B cell (primary cell): ENCODE results near the gene FOXM1. TPM values are rescaled to one million over a fixed set of nuclear protein-coding genes. Genes with fewer than 3 reads are reported as not detected.

Experiments used
- ATAC-seq: fragments of 200-7000 bp; cut with Tn5 transposase; one replicate; pipeline ENCODE4 v1.10.0; 2021; ENCODE audit warnings: low read depth, mild to moderate bottlenecking, moderate number of reproducible peaks, moderate library complexity
- CTCF ChIA-PET: fragments of 350-600 bp; sonication (Branson Sonifier 250); formaldehyde crosslinking; loops from one replicate; lab custom pipeline; 2021; ENCODE audit warnings: antibody characterized with exemption, inconsistent platforms; lab: Charles Lee
- POLR2A ChIA-PET: fragments of 350-600 bp; sonication (Branson Sonifier 250); formaldehyde crosslinking; loops from one replicate; lab custom pipeline; 2021; ENCODE audit warnings: antibody characterized with exemption; lab: Charles Lee
- DNase-seq: peaks from one replicate; pipeline ENCODE4 v3.0.0; 2013
- H2AFZ ChIP-seq: 2 replicates; pipeline ENCODE4 v1.6.1; 2012; ENCODE audit warnings: mild to moderate bottlenecking, low read depth, low read length; ENCODE audit not compliant: insufficient read depth, poor library complexity, severe bottlenecking
- H3K27ac ChIP-seq, 2 donors: 1 replicate in 1 of 2; 2 replicates in 1 of 2; pipeline ENCODE4 v1.5.1; 2012 to 2013; ENCODE audit warnings: low read length in 2 of 2, mild to moderate bottlenecking in 2 of 2, moderate library complexity in 1 of 2
- H3K27me3 ChIP-seq, 4 experiments: fragments of 200-600 bp in 1 of 4; sonication (generic) in 1 of 4; replicated peaks in 1 of 4; 1 replicate in 2 of 4; 2 replicates in 2 of 4; pipeline versions ENCODE4 v1.6.1 to v1.7.0; 2013 to 2016; ENCODE audit warnings: low read length in 3 of 4, mild to moderate bottlenecking in 2 of 4, mixed read lengths in 1 of 4, moderate library complexity in 1 of 4; ENCODE audit not compliant: insufficient read depth in 4 of 4, control insufficient read depth in 3 of 4; ENCODE audit errors: control extremely low read depth in 1 of 4
- H3K36me3 ChIP-seq, 2 experiments: replicated peaks in 1 of 2; 1 replicate in 1 of 2; 2 replicates in 1 of 2; pipeline versions ENCODE4 v1.6.1 to v1.7.1; 2013; ENCODE audit warnings: low read length in 1 of 2; ENCODE audit not compliant: insufficient read depth in 2 of 2, control insufficient read depth in 1 of 2; ENCODE audit errors: control extremely low read depth in 1 of 2, extremely low read depth in 1 of 2
- H3K4me1 ChIP-seq, 2 donors: fragments of 200-600 bp in 1 of 2; sonication (generic) in 1 of 2; 1 replicate in 1 of 2; 2 replicates in 1 of 2; pipeline versions ENCODE4 v1.5.1 to v1.6.1; 2013 to 2017; ENCODE audit warnings: low read length in 2 of 2; ENCODE audit not compliant: control insufficient read depth in 2 of 2, insufficient read depth in 2 of 2
- H3K4me2 ChIP-seq: replicated peaks from 2 replicates; pipeline ENCODE3; 2012; ENCODE audit warnings: mild to moderate bottlenecking, low read depth, low read length; ENCODE audit not compliant: poor library complexity, severe bottlenecking
- H3K4me3 ChIP-seq, 5 experiments: fragments of 200-600 bp in 1 of 5; sonication (generic) in 1 of 5; 1 replicate in 3 of 5; 2 replicates in 2 of 5; pipeline versions ENCODE4 v1.5.1 to v1.7.0; 2011 to 2016; ENCODE audit warnings: low read length in 4 of 5, mild to moderate bottlenecking in 4 of 5, low read depth in 2 of 5, control low read depth in 1 of 5, moderate library complexity in 1 of 5; ENCODE audit not compliant: insufficient read depth in 1 of 5; ENCODE audit errors: control extremely low read depth in 1 of 5, extremely low read depth in 1 of 5
- H3K79me2 ChIP-seq: fragments of 200-600 bp; sonication (generic); one replicate; pipeline ENCODE4 v1.6.0; 2016; ENCODE audit warnings: low read length; ENCODE audit not compliant: control insufficient read depth, insufficient read depth
- H3K9ac ChIP-seq: fragments of 200-600 bp; sonication (generic); 2 replicates; pipeline ENCODE4 v1.6.1; 2017; ENCODE audit warnings: mild to moderate bottlenecking, low read length, moderate library complexity
- H3K9me3 ChIP-seq, 3 donors: one replicate each; pipeline versions ENCODE4 v1.6.1 to v1.7.1; 2013; ENCODE audit warnings: low read length in 2 of 3; ENCODE audit not compliant: control insufficient read depth in 2 of 3, insufficient read depth in 1 of 3; ENCODE audit errors: control extremely low read depth in 1 of 3
- H4K20me1 ChIP-seq: 2 replicates; pipeline ENCODE4 v1.6.0; 2012; ENCODE audit warnings: mild to moderate bottlenecking, low read length; ENCODE audit not compliant: insufficient read depth, control insufficient read depth, poor library complexity, severe bottlenecking
- H3K27ac Mint-ChIP-seq: one replicate; pipeline ENCODE4 v1.8.0; 2021; ENCODE audit warnings: mixed read lengths
- H3K27me3 Mint-ChIP-seq: one replicate; pipeline ENCODE4 v1.8.0; 2021; ENCODE audit warnings: mixed read lengths
- H3K4me1 Mint-ChIP-seq: one replicate; pipeline ENCODE4 v1.8.0; 2021; ENCODE audit warnings: mixed read lengths
- H3K4me3 Mint-ChIP-seq: one replicate; pipeline ENCODE4 v1.8.0; 2021; ENCODE audit warnings: mixed read lengths
- H3K9me3 Mint-ChIP-seq: one replicate; pipeline ENCODE4 v1.8.0; 2022; ENCODE audit warnings: mixed read lengths; ENCODE audit not compliant: insufficient read depth
- CTCF ChIP-seq: fragments of 200-600 bp; IDR thresholded peaks from one replicate; pipeline ENCODE4 v1.8.0; 2022; ENCODE audit warnings: antibody characterized with exemption, mild to moderate bottlenecking
- EZH2 ChIP-seq: IDR thresholded peaks from 2 replicates; pipeline ENCODE4 v1.6.1; 2012; ENCODE audit warnings: borderline replicate concordance, low read depth, mild to moderate bottlenecking, moderate library complexity, low read length; ENCODE audit not compliant: insufficient read depth, poor library complexity, severe bottlenecking
- WGBS: methylation state at CpG from one replicate; pipeline ENCODE4 v1.1.5; 2013; ENCODE audit warnings: missing lambda C conversion rate; ENCODE audit not compliant: insufficient coverage; 5-methylcytosine and 5-hydroxymethylcytosine counted together
- intact Hi-C: fragments of 100-400 bp; cut with micrococcal nuclease; formaldehyde crosslinking; loops from one replicate; pipeline ENCODE4 v1.10.0; 2022
- polyA plus RNA-seq: library from polyadenylated mRNA; depleted of rRNA; stranded (reverse); fragments of >200 nt; gene quantifications from 2 replicates; pipeline ENCODE4 v1.2.3, GENCODE V29; 2012
- total RNA-seq, 2 donors: library from RNA; stranded (reverse); fragments of 120-200 nt in 1 of 2; gene quantifications; 1 replicate in 1 of 2; 2 replicates in 1 of 2; pipeline versions ENCODE4 v1.2.3 to v1.2.4, GENCODE V29; 2013 to 2022

The FOXM1 gene
- total and polyA plus RNA-seq, 2 donors (not counting 1 experiment from before 2014, with no cell fraction given) = 0.67 to 0.84 TPM

DNA sequence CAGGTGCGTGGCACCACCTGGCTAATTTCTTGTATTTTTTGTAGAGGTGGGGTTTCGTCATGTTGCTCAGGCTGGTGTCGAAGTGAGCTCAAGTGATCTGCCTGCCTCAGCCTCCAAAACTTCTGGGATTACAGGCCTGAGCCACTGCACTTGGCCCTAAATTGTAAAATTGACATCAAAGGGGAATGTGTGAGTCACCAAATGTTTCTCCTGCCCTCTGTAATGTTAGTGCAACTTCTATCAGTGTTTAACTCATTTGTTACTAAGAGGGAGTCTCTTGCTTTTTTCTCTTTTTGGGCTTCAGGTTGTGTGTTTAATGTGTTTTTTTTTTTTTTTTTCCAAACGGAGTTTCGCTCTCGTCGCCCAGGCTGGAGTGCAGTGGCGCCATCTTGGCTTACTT is 16.0 kb upstream of the FOXM1 start:
- no peaks in the 10 kb centered on the region for H3K36me3 ChIP-seq
- no peak overlapping the region for H3K27ac ChIP-seq
- no peak overlapping the region for H3K9ac ChIP-seq
- H3K9me3 ChIP-seq = no peaks in the 10 kb centered on the region
- DNase-seq = no peak
- TF ChIP-seq EZH2 (no peak), CTCF (no peak)
- CTCF ChIA-PET = interaction anchor here (0.6 kb wide), 1 partner anchor 97 kb away, joined by 3 read pairs; no protein-coding TSS in a partner anchor
- H3K4me3 ChIP-seq = no peak overlapping the region
- no peaks in the 10 kb centered on the region for H4K20me1 ChIP-seq
- intact Hi-C loops = loop anchor here (5.0 kb wide), 3 partner anchors 201 to 1429 kb away; partner anchors contain the start of genes CRACR2A and TIGAR
- no peak overlapping the region for H3K27ac Mint-ChIP-seq
- H3K4me1 ChIP-seq = peaks cover 5 to 12% of the 10 kb centered on the region in 2 donors
- H3K4me1 Mint-ChIP-seq = peaks cover 24% of the 10 kb centered on the region
- no peaks in the 10 kb centered on the region for H3K9me3 Mint-ChIP-seq
- no peak overlapping the region for H3K4me2 ChIP-seq
- H2AFZ ChIP-seq = no peak overlapping the region
- no peaks in the 10 kb centered on the region for H3K27me3 Mint-ChIP-seq
- ATAC-seq = no peak
- no peaks in the 10 kb centered on the region for H3K27me3 ChIP-seq
- peak overlapping the region; percentile 44 for H3K4me3 Mint-ChIP-seq
- POLR2A ChIA-PET = interaction anchor here (0.6 kb wide), 1 partner anchor 21 kb away, joined by 5 read pairs; no protein-coding TSS in a partner anchor
- 97% methylated on average over 6 of the region's 8 CpGs for WGBS
- peaks cover 21% of the 10 kb centered on the region for H3K79me2 ChIP-seq

GRCh38 chr12:2892246-2892645 is 15.3 kb upstream of the FOXM1 start:
- ChIA-PET POLR2A (no interaction called here), CTCF (no interaction called here)
- no peak overlapping the region for H2AFZ ChIP-seq
- Mint-ChIP-seq H3K4me1 (peaks cover 24% of the 10 kb centered on the region), H3K9me3 (no peaks in the 10 kb centered on the region), H3K27me3 (no peaks in the 10 kb centered on the region), H3K27ac (no peak overlapping the region), H3K4me3 (no peak overlapping the region)
- no peak overlapping the region for H3K4me3 ChIP-seq
- 97% methylated on average over 8 of the region's 12 CpGs for WGBS
- no peak overlapping the region for H3K9ac ChIP-seq
- H3K79me2 ChIP-seq = peaks cover 21% of the 10 kb centered on the region
- H3K27ac ChIP-seq = no peak overlapping the region
- no peaks in the 10 kb centered on the region for H4K20me1 ChIP-seq
- no peak for DNase-seq
- no peak for ATAC-seq
- no peak overlapping the region for H3K4me2 ChIP-seq
- H3K9me3 ChIP-seq = no peaks in the 10 kb centered on the region
- no peaks in the 10 kb centered on the region for H3K36me3 ChIP-seq
- intact Hi-C loops = loop anchor here (5.0 kb wide), 3 partner anchors 200 to 1430 kb away; partner anchors contain the start of genes CRACR2A and TIGAR
- H3K4me1 ChIP-seq = peaks cover 5 to 12% of the 10 kb centered on the region in 2 donors
- TF ChIP-seq EZH2 (no peak), CTCF (no peak)
- no peaks in the 10 kb centered on the region for H3K27me3 ChIP-seq
